HG03342 (cell line): Measurements from ENCODE around the gene RPH3AL.
"Not testable (repeated sequence)": the region's sequence is repeated elsewhere in the genome, so short reads cannot be mapped to it uniquely, and the experiment has no call there.

Source experiments
- ATAC-seq: cut with Tn5 transposase; IDR thresholded peaks from one replicate; pipeline ENCODE4 v1.9.1; 2021; ENCODE audit warnings: mild to moderate bottlenecking, moderate library complexity; ENCODE audit not compliant: unreplicated experiment

RPH3AL gene

GRCh38 chr17:320809-321385 lies 31.7 kb downstream of the RPH3AL start:
- no peak for ATAC-seq

- ATAC-seq, result no peak
These were observed 32.5 kb downstream of the RPH3AL start for GRCh38 chr17:320139-320538.

GRCh38 chr17:319266-319665 lies 33.3 kb downstream of the RPH3AL start:
- no peak for ATAC-seq

GRCh38 chr17:317070-317469 lies 35.5 kb downstream of the RPH3AL start:
- ATAC-seq, result not testable (repeated sequence)

- ATAC-seq, result not testable (repeated sequence)
These were observed 37.2 kb downstream of the RPH3AL start for GRCh38 chr17:315399-315798.

- not testable (repeated sequence) for ATAC-seq
These were observed 38.0 kb downstream of the RPH3AL start for GRCh38 chr17:314614-314944.

- ATAC-seq, result no peak
These were observed 38.5 kb downstream of the RPH3AL start for GRCh38 chr17:313911-314613.

GRCh38 chr17:313231-313630 lies 39.4 kb downstream of the RPH3AL start:
- ATAC-seq, result no peak

GRCh38 chr17:312476-313148 lies 40.0 kb downstream of the RPH3AL start:
- ATAC-seq, result no peak

GRCh38 chr17:311119-311782 lies 41.4 kb downstream of the RPH3AL start:
- ATAC-seq, result no peak

- ATAC-seq, result no peak
These were observed 42.2 kb downstream of the RPH3AL start for GRCh38 chr17:310111-311010.

GRCh38 chr17:309361-309888 lies 43.2 kb downstream of the RPH3AL start:
- no peak for ATAC-seq

GRCh38 chr17:307741-308507 lies 44.7 kb downstream of the RPH3AL start:
- ATAC-seq, result no peak

- ATAC-seq, result no peak
These were observed 45.3 kb downstream of the RPH3AL start for GRCh38 chr17:307295-307691.

- ATAC-seq, result no peak
These were observed 45.9 kb downstream of the RPH3AL start for GRCh38 chr17:306536-307294.

GRCh38 chr17:306116-306515 lies 46.5 kb downstream of the RPH3AL start:
- no peak for ATAC-seq

GRCh38 chr17:305090-305976 lies 47.3 kb downstream of the RPH3AL start:
- no peak for ATAC-seq

GRCh38 chr17:304461-304860 lies 48.1 kb downstream of the RPH3AL start:
- no peak for ATAC-seq
